Measurements from ENCODE around the gene RNF14.

GRCh38 chr5:141958546-141959172 is 10.2 kb upstream of the RNF14 start:
- TF ChIP-seq CTCF (IDR thresholded peaks at IDR 0.05; ENCODE audit: poor library complexity) (no peak), EZH2 (IDR thresholded peaks at IDR 0.05; ENCODE audit: borderline replicate concordance) (no peak), EZH2phosphoT487 (IDR thresholded peaks at IDR 0.05; ENCODE audit: low read depth, severe bottlenecking, unreplicated experiment) (no peak)

All from hepatocyte (in vitro differentiated cells).